22Rv1 (cell line): ENCODE results near the gene FBXW8.

Source experiments
- CTCF ChIP-seq: fragments of 450-650 bp; IDR thresholded peaks from 2 replicates; pipeline ENCODE4 v1.5.1; 2017; ENCODE audit warnings: mild to moderate bottlenecking
- ZFX ChIP-seq: fragments of 450-650 bp; IDR thresholded peaks from 2 replicates; pipeline ENCODE4 v1.6.1; 2017; ENCODE audit warnings: antibody characterized with exemption, borderline replicate concordance

GRCh38 chr12:117026921-117027250 is 116.1 kb downstream of the FBXW8 start:
- no peak for TF ChIP-seq CTCF
- no peak for TF ChIP-seq ZFX
